ENCODE results near the gene FAM24A.
"Not testable (repeated sequence)": the region's sequence is repeated elsewhere in the genome, so short reads cannot be mapped to it uniquely, and the experiment has no call there.

The FAM24A gene

GRCh38 chr10:122884166-122884565 is 26.2 kb upstream of the FAM24A start:
- ChIA-PET POLR2A (no interaction called here), CTCF (interaction anchor here (1.2 to 1.6 kb wide), 3 partner anchors 11 to 21 kb away, joined by 3 to 5 read pairs (median 3); no protein-coding TSS in a partner anchor)
- no peak for TF ChIP-seq CTCF (IDR thresholded peaks at IDR 0.05; ENCODE audit: control extremely low read depth, extremely low read depth, low read depth, missing control alignments)
- DNase-seq (ENCODE audit: extremely low spot score) = no peak

DNA sequence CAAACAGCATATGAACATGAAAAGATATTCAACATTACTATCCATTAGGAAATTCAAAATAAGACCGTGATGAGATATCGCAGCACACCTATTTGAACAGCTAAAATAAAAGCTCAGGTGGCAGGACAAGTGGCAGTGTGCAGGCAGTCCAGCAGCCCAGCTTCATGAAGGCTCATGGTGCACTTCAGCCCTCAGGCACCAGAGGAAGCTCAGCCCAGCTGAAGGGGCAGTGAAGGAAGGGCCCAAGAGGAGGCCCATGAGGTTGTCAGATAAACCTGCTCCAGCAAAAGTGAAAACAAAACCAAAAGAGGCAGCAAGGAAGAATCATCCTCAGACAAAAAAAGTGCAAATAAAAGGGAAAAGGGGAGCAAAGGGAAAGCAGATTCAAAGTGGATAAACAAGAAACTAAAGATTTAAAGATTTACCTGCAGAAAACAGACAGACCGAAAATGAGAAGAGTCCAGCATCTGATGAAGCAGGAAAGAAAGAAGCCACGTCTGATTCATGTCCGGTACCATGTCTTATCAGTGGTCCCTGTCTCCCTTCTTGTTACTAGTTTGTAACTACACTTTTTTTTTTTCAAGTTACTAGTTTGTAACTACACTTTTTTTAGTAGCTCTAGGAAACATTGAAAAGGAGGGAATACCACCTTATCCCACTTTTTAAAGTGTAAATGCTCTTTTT is 16.0 kb upstream of the FAM24A start:
- no peak for DNase-seq (ENCODE audit: extremely low spot score)
- CTCF ChIA-PET = interaction anchor here (1.8 kb wide), 1 partner anchor 86 kb away, joined by 5 read pairs; the partner anchor contains the start of gene PSTK
- no peak for TF ChIP-seq CTCF (IDR thresholded peaks at IDR 0.05; ENCODE audit: control extremely low read depth, extremely low read depth, low read depth, missing control alignments)
- POLR2A ChIA-PET = no interaction called here

- POLR2A ChIA-PET; DNase-seq (ENCODE audit: extremely low spot score); CTCF ChIA-PET: not testable (repeated sequence)
Observed at GRCh38 chr10:122903861-122904260, 6.5 kb upstream of the FAM24A start.

GRCh38 chr10:122911889-122912484 is 1.6 kb downstream of the FAM24A start:
- TF ChIP-seq CTCF (IDR thresholded peaks at IDR 0.05; ENCODE audit: control extremely low read depth, extremely low read depth, low read depth, missing control alignments) = no peak
- CTCF ChIA-PET = interaction anchor here (1.3 kb wide), 1 partner anchor 35 kb away, joined by 3 read pairs; no protein-coding TSS in a partner anchor
- POLR2A ChIA-PET = no interaction called here
- DNase-seq (ENCODE audit: extremely low spot score) = peak; percentile 58

DNA sequence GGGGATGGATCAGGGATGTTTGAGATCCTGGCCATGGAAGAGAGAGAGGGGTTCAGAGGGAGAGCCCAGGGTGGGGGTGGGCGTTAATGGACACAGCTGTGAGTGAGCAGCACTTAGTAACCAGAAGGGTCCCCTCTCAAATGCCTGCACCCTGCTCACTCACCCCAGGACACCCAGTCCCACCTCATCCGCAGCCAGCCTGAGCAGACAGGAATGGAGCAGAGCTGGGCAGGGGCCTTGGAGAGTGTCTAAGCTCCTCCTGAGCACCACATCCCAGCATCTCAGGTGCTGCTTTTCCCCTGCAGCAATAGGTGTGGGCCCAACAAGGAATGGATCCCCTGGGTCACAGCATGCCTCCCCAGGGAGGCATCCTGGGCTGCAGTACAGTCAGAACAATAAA is 5.3 kb downstream of the FAM24A start:
- no peak for TF ChIP-seq CTCF (IDR thresholded peaks at IDR 0.05; ENCODE audit: control extremely low read depth, extremely low read depth, low read depth, missing control alignments)
- POLR2A ChIA-PET = no interaction called here
- DNase-seq (ENCODE audit: extremely low spot score) = no peak
- CTCF ChIA-PET = no interaction called here

DNA sequence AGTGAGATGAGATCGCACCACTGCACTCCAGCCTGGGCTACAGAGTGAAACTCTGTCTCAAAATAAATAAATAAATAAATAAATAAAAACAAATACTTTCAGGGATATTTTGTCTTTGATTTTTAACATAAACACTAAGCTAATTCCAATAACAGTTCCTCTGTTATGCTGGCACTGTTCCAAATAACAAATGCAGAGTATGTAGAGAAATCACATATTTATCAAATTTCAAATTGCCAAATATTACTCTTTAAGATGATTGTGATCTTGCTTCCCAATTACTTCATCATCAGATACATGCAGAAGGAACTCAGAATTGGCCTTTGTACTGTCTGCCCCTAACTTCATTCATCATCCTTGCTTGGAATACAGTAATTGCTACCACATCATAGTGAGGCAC is 19.7 kb downstream of the FAM24A start:
- CTCF ChIA-PET = no interaction called here
- no peak for TF ChIP-seq CTCF (IDR thresholded peaks at IDR 0.05; ENCODE audit: control extremely low read depth, extremely low read depth, low read depth, missing control alignments)
- POLR2A ChIA-PET = no interaction called here
- DNase-seq (ENCODE audit: extremely low spot score) = no peak

- no peak for TF ChIP-seq CTCF (IDR thresholded peaks at IDR 0.05; ENCODE audit: control extremely low read depth, extremely low read depth, low read depth, missing control alignments)
- ChIA-PET POLR2A (no interaction called here), CTCF (no interaction called here)
- DNase-seq (ENCODE audit: extremely low spot score) = no peak
Observed at GRCh38 chr10:122931088-122931906, 20.9 kb downstream of the FAM24A start.

Data from GM10248 (cell line).